Measurements from ENCODE around the gene COL27A1.

COL27A1 gene

GRCh38 chr9:114310471-114311450 is 155.4 kb downstream of the COL27A1 start:
- Histone ChIP-seq H3K9me3 (ENCODE audit: control insufficient read depth, insufficient read depth, low read depth, low read length) (no peaks in the 10 kb centered on the region), H3K36me3 (ENCODE audit: control insufficient read depth in 2 of 2, insufficient read depth in 1 of 2, low read length in 2 of 2) (no peaks in the 10 kb centered on the region), H3K4me3 (ENCODE audit: low read depth, low read length) (no peak overlapping the region), H3K27ac (ENCODE audit: extremely low read depth, low read depth, low read length) (no peak overlapping the region), H3K4me1 (ENCODE audit: control insufficient read depth, insufficient read depth, low read length) (no peaks in the 10 kb centered on the region; the same call in 1 of the 2 replicates)
- ChIA-PET CTCF (interaction anchor here (0.6 to 2.4 kb wide), 5 partner anchors 9 to 228 kb away, joined by 3 to 14 read pairs (median 3); no protein-coding TSS in a partner anchor), POLR2A (no interaction called here)
- TF ChIP-seq ZNF449 (tag by site-specific recombination; IDR thresholded peaks at IDR 0.05) = no peak
- no peak for TF ChIP-seq ZSCAN16 (tag by site-specific recombination; IDR thresholded peaks at IDR 0.05)
- TF ChIP-seq YY1 (tag by site-specific recombination; IDR thresholded peaks at IDR 0.05) = no peak
- no peak for TF ChIP-seq ZBTB10 (tag by site-specific recombination; IDR thresholded peaks at IDR 0.05)
- no peak for TF ChIP-seq CTCF (tag by site-specific recombination; IDR thresholded peaks at IDR 0.05)
- TF ChIP-seq ZNF692 (tag by site-specific recombination; IDR thresholded peaks at IDR 0.05) = no peak
- no peak for TF ChIP-seq OVOL3 (tag by site-specific recombination; IDR thresholded peaks at IDR 0.05)
- TF ChIP-seq ZBTB7A (tag by site-specific recombination; IDR thresholded peaks at IDR 0.05; ENCODE audit: low read depth) = no peak
- no peak for TF ChIP-seq ZNF404 (tag by site-specific recombination; IDR thresholded peaks at IDR 0.05)
- TF ChIP-seq ZNF24 (tag by site-specific recombination; IDR thresholded peaks at IDR 0.05) = no peak
- no peak for TF ChIP-seq ZNF157 (tag by site-specific recombination; IDR thresholded peaks at IDR 0.05)
- TF ChIP-seq ZNF155 (tag by site-specific recombination; IDR thresholded peaks at IDR 0.05) = no peak
- no peak for TF ChIP-seq ZFHX2 (tag by site-specific recombination; conservative IDR thresholded peaks at IDR 0.05)
- no peak for TF ChIP-seq ZNF202 (tag by site-specific recombination; IDR thresholded peaks at IDR 0.05; ENCODE audit: borderline replicate concordance)

Measured in HEK293 (cell line).